SK-N-SH treated with all-trans-retinoic acid at 6 μM for 48 hours (cell line): Measurements from ENCODE around the gene HSD3B2.

ENCODE experiments used
- TOX ChIP-seq: fragments of 250-450 bp; sonication (Bioruptor Pico); IDR thresholded peaks from 2 replicates; pipeline ENCODE4 v1.8.0; 2021; ENCODE audit warnings: mild to moderate bottlenecking, moderate library complexity, borderline replicate concordance
- ZC3H10 ChIP-seq: fragments of 250-450 bp; sonication (Bioruptor Pico); IDR thresholded peaks from 2 replicates; pipeline ENCODE4 v1.5.1; 2021; ENCODE audit warnings: mild to moderate bottlenecking, moderate library complexity

DNA sequence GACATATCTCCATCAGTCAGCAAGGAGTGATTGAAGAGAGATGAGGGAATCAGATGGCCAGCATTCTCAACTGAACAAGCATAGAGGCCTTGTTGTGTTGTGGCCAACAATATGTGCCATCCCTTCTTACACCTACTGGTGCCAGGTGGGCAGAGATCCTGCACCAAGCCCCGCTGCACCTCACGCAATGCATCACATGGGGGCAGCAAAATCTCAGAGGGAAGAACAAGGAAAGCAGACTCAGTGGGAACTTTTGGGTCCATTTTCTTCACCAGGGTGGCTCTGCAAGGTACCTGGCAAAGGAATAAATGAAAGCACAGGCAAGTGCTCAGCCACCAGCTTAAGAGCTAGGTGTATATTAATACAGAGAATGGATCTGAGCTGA lies 33.2 kb downstream of the HSD3B2 start:
- TF ChIP-seq ZC3H10 (CRISPR knock-in tag) (no peak), TOX (no peak)
